GM06990 (cell line): ENCODE measurements around the gene DDX1.
"Not testable (repeated sequence)": the region's sequence is repeated elsewhere in the genome, so short reads cannot be mapped to it uniquely, and the experiment has no call there.

ENCODE experiments used
- DNase-seq: peaks from one replicate; pipeline ENCODE4 v3.0.0-alpha.2; 2011; ENCODE audit not compliant: insufficient read length; ENCODE audit errors: extremely low read depth
- H3K27me3 ChIP-seq: replicated peaks from 2 replicates; pipeline ENCODE4 v1.6.0; 2011; ENCODE audit warnings: low read length; ENCODE audit not compliant: control insufficient read depth, insufficient read depth
- H3K36me3 ChIP-seq: 2 replicates; pipeline ENCODE4 v1.5.1; 2011; ENCODE audit warnings: low read length; ENCODE audit not compliant: control insufficient read depth, insufficient read depth
- H3K4me3 ChIP-seq: replicated peaks from 2 replicates; pipeline ENCODE4 v1.5.1; 2011; ENCODE audit warnings: low read depth, mild to moderate bottlenecking, control low read depth, low read length
- CTCF ChIP-seq: IDR thresholded peaks from 2 replicates; pipeline ENCODE4 v1.5.1; 2011; ENCODE audit warnings: low read length, control low read depth, mild to moderate bottlenecking, inconsistent platforms; ENCODE audit not compliant: insufficient read depth, poor library complexity, severe bottlenecking

The DDX1 gene

GRCh38 chr2:15591692-15592463 lies at the start of gene DDX1:
Gene DDX1 (plus strand): TSS chr2:15591868. CDS start chr2:15591934, 66 bp downstream.
- peaks cover 4% of the 10 kb centered on the region for H3K36me3 ChIP-seq
- H3K27me3 ChIP-seq: no peaks in the 10 kb centered on the region
- peak within 1 kb of the TSS; percentile 95 for H3K4me3 ChIP-seq
- TF ChIP-seq CTCF: no peak
- peak; percentile 93 for DNase-seq

- not testable (repeated sequence) for H3K36me3 ChIP-seq, H3K27me3 ChIP-seq, DNase-seq, H3K4me3 ChIP-seq
Observed at GRCh38 chr2:15542269-15542668, 49.4 kb upstream of the DDX1 start.

GRCh38 chr2:15543053-15543452 lies 48.6 kb upstream of the DDX1 start:
- no peak for DNase-seq
- no peak for TF ChIP-seq CTCF
- Histone ChIP-seq H3K27me3 (no peaks in the 10 kb centered on the region), H3K36me3 (no peaks in the 10 kb centered on the region), H3K4me3 (no peak overlapping the region)

- H3K27me3 ChIP-seq: no peaks in the 10 kb centered on the region
- no peaks in the 10 kb centered on the region for H3K36me3 ChIP-seq
- no peak for TF ChIP-seq CTCF
- H3K4me3 ChIP-seq: no peak overlapping the region
- no peak for DNase-seq
Observed at GRCh38 chr2:15543541-15543940, 48.1 kb upstream of the DDX1 start.

- no peak for TF ChIP-seq CTCF
- H3K4me3 ChIP-seq: no peak overlapping the region
- H3K27me3 ChIP-seq: no peaks in the 10 kb centered on the region
- no peak for DNase-seq
- no peaks in the 10 kb centered on the region for H3K36me3 ChIP-seq
Observed at GRCh38 chr2:15544227-15544626, 47.4 kb upstream of the DDX1 start.

GRCh38 chr2:15546297-15547098 lies 45.2 kb upstream of the DDX1 start:
- Histone ChIP-seq H3K27me3 (no peaks in the 10 kb centered on the region), H3K4me3 (no peak overlapping the region), H3K36me3 (no peaks in the 10 kb centered on the region)
- no peak for DNase-seq
- TF ChIP-seq CTCF: peak; percentile 30
